Head of caudate nucleus (tissue), 42 donors: ENCODE measurements around the gene HEPH.
"Not testable (repeated sequence)": the region's sequence is repeated elsewhere in the genome, so short reads cannot be mapped to it uniquely, and the experiment has no call there.

Experiments used
- DNase-seq, 42 donors: peaks; one replicate each; pipeline versions ENCODE4 v3.0.0 to v3.0.0-alpha.2; 2020 to 2021; ENCODE audit warnings: mixed read lengths in 7 of 42
- intact Hi-C: fragments of 100-400 bp; cut with DNase I; formaldehyde crosslinking; loops from one replicate; pipeline ENCODE4 v1.15.0; 2022

Gene HEPH, protein sequence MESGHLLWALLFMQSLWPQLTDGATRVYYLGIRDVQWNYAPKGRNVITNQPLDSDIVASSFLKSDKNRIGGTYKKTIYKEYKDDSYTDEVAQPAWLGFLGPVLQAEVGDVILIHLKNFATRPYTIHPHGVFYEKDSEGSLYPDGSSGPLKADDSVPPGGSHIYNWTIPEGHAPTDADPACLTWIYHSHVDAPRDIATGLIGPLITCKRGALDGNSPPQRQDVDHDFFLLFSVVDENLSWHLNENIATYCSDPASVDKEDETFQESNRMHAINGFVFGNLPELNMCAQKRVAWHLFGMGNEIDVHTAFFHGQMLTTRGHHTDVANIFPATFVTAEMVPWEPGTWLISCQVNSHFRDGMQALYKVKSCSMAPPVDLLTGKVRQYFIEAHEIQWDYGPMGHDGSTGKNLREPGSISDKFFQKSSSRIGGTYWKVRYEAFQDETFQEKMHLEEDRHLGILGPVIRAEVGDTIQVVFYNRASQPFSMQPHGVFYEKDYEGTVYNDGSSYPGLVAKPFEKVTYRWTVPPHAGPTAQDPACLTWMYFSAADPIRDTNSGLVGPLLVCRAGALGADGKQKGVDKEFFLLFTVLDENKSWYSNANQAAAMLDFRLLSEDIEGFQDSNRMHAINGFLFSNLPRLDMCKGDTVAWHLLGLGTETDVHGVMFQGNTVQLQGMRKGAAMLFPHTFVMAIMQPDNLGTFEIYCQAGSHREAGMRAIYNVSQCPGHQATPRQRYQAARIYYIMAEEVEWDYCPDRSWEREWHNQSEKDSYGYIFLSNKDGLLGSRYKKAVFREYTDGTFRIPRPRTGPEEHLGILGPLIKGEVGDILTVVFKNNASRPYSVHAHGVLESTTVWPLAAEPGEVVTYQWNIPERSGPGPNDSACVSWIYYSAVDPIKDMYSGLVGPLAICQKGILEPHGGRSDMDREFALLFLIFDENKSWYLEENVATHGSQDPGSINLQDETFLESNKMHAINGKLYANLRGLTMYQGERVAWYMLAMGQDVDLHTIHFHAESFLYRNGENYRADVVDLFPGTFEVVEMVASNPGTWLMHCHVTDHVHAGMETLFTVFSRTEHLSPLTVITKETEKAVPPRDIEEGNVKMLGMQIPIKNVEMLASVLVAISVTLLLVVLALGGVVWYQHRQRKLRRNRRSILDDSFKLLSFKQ

DNA sequence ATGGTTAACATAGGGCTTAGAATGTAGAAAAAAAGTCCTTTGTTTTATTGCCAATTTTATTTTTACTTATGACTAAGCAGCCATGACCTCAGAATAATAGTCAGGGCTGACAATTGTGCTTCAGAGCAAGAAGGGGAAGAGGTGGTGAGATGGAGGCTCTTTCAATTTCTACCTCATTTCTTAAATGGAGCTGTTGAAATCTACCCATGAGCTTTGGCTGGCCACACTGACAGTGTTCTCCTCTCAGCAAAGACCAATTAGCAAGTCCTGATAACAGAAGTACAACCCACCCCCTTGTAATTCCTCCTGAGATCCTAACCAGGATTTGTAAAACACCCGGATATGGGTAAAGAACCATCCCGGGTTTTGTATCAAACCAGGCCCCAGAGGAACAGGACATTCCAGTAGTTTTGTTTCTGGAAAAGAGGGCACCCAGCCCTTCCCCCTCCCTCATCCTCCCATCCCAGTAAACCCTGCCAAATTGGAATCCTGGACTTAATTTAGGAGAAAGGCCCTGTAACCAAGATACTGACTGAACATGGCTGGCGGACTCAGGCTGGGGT is at the start of gene HEPH:
TSS of gene HEPH (plus strand) at position 399 of the 563 bp plus-strand sequence. CDS start 6,324 bp downstream, outside the sequence.
- peak in 20 of 42 donors; percentile 1 to 59 (median 8) for DNase-seq
- intact Hi-C loops, result no loop called here

DNA sequence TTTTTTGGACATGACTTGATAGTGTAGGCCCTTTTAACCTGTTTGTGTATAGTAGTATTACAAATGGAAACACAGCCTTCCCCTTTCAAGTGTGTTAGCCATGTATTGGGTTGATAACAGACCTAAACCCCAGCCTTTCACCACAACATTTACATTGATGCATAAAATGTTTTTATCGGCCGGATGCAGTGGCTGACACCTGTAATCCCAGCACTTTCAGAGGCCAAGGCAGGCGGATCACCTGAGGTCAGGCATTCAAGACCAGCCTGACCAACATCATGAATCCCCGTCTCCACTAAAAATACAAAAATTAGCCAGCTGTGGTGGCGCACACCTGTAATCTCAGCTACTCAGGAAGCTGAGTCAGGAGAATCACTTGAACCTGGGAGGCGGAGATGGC is 45.3 kb upstream of the HEPH start:
- intact Hi-C loops, DNase-seq: not testable (repeated sequence)

DNA sequence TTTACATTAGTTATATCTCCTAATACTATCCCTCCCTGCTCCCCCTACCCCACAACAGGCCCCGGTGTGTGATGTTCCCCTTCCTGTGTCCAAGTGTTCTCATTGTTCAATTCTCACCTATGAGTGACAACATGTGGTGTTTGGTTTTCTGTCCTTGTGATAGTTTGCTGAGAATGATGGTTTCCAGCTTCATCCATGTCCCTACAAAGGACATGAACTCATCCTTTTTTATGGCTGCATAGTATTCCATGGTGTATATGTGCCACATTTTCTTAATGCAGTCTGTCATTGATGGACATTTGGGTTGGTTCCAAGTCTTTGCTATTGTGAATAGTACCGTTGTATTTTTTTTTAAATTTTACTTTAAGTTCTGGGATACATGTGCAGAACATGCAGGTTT is 42.7 kb upstream of the HEPH start:
- intact Hi-C loops, DNase-seq: not testable (repeated sequence)

DNA sequence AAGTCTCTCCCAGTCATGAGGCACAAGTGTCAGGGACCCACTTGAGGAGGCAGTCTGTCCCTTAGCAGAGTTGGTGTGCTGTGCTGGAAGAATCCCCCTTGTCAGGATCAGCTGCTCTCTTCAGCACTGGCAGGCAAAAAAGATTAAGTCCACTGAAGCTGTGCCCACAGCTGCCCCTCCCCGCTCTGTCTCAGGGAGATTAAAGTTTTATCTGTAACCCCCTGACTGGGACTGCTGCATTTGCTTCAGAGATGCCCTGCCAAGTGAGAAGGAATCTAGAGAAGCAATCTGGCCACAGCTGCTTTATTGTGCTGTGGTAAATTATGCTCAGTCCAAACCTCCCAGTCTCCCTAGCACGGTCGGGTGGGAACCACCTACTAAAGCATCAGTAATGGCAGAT is 37.4 kb upstream of the HEPH start:
- no peak for DNase-seq
- intact Hi-C loops, result no loop called here

DNA sequence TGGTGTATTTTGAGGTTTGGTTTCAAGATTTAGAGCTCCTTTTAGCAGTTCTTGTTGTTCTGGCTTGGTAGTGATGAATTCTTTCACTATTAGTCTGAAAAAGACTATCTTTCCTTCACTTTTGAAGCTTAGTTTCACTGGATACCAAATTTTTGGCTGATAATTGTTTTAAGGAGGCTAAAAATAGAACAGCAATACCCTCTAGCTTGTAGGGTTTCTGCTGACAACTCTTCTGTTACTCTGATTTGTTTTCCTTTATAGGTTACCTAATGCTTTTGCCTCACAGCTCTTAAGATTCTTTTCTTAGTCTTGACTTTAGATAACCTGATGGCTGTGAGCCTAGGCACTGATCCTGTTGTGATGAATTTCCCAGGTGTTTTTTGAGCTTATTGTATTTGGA is 33.6 kb upstream of the HEPH start:
- intact Hi-C loops, result no loop called here
- DNase-seq, result no peak

DNA sequence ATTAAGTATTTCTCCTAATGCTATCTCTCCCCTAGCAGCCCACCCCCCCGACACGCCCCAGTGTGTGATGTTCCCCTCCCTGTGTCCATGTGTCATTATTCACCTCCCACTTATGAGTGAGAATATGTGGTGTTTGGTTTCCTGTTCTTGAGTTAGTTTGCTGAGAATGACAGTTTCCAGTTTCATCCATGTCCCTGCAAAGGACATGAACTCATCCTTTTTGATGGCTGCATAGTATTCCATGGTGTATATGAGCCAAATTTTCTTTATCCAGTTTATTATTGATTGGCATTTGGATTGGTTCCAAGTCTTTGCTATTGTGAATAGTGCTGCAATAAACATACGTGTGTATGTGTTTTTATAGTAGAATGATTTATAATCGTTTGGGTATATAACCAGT is 28.8 kb upstream of the HEPH start:
- intact Hi-C loops, DNase-seq: not testable (repeated sequence)

DNA sequence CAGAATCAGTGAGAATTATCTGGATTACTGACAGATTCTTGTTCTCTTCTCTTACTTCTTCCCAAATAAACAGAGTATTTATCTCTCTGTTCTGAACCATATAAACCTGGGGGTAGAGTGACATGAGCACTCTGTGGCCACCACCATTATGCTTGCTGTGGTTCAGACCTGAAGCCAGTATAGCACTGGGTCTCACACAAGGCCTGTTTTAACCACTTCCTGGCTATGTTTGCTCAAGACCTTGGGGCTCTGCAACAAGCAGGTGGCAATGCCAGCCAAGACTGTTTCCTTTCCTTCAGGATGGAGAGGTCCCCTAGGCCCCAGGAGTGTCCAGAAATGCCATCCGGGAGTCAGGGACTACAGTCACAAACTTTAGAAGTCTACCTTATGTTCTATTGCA is 21.7 kb upstream of the HEPH start:
- DNase-seq, result no peak
- intact Hi-C loops, result no loop called here

DNA sequence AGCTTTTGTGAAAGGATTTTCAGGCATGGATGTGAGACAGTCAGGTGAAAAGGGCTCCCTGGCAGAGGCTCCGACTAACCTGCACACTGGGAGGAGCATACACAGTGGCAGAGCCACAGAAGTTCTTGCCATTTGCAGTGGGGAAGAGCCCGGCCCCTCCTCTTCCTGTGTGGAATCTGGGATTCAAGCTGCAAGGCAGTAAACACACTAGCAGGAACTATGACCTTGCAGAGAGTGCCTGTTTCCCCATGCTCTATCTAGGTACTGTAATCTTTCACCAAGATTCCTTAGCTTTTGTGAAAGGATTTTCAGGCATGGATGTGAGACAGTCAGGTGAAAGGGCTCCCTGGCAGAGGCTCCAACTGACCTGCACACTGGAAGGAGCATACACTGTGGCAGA is 19.8 kb upstream of the HEPH start:
- intact Hi-C loops, result no loop called here
- no peak for DNase-seq

DNA sequence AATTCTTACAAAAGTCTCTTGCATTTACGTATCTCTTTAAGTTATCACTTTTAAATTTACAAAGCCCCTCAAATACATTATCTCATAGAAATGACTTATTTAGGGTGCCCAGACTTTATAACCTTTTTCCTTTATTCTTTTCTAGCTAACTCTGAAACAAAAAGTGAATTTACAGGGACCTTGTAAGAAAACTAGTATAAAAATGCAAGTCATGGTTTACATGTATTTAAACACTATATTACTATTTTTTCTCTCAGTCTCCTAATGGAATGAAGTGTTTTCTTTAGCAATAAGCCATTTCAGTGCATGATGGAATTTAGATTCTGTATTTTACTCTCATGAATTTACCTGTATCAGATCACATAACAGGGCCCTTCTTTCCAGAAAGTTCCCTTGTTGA is 14.5 kb upstream of the HEPH start:
- no peak for DNase-seq
- intact Hi-C loops, result no loop called here

DNA sequence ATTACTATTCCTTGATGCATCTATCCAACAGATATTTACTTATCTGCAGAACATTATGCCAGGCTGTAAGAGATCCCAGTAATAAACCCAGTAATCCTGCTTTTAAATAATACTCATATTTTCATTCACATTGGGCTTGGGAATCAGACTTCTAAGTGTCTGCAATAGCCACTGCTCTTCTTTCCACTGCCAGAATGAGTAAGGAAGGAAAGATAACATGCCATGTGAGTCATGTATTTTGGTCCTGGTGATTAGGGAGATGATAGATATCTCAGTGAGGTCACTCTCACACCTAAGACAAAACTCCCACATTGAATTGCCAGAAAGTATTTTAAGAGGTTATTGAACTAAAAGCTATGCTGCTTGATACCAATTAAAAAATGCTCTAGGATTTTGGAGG is 13.9 kb upstream of the HEPH start:
- intact Hi-C loops, result no loop called here
- DNase-seq, result no peak

DNA sequence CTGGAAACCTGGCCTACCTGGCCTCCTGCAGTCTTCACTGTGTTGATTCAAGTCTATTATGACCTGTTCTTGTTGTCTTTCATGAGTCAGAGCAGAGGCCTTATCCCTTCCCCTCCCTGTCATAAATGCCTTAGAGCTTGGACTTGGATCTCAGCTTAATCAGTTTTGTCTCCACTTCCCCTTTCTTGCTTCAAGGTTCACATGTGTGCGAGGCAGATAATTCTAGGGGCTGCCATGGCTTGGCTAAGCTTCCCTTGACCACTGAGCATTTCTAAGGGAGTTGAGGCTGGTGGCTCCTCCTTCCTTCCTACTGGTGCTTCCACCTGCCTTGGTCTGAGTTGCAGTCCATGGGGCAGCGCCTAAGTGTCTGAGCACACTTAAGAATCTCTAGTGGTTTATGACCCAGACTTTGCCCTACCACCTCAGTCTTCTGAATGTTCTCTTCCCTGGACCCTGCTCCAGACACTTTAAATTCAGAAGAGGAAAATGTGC is 1.7 kb upstream of the HEPH start:
- DNase-seq, result no peak
- intact Hi-C loops, result no loop called here

DNA sequence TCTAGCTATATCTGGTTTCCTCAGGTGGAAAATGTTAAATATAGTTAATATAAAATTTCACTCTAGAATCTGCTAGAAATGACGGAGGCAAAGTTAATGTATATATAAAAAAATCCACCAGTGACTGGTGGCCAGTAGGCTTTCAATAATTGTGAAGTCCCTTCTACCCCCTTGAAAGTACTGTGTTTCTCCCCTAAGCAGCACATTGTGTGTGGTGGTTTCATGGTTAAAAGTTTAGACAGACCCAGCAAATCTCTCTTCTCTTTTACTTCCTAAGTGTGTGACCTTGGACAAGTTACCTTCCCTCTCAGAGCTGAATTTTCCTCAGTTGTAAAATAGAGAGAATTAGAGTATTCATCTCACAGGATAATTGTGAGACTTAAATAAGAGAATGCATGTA is 600 bp upstream of the HEPH start:
- no peak for DNase-seq
- intact Hi-C loops, result no loop called here

DNA sequence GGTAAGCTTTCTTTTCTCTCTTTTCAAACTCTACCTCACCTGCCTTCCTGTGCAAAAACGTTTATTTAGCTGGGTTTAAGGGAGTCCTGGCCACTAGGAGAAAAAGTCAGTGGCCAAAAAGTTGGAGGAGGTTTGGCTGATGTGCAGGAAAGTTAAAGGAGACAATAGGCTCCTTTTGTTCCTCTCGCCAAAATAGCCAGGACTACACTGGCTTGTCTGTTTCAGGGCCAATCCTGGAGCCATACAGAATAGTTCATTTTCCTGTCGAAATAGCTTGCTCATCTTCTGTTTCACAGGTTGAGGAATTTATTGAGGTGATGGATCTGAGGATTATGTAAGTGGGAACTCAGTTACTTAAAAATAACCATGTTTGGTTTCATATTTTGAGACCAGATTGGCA is 423 bp downstream of the HEPH start:
- intact Hi-C loops, result no loop called here
- peak in 5 of 42 donors; percentile 1 to 41 (median 7) for DNase-seq

DNA sequence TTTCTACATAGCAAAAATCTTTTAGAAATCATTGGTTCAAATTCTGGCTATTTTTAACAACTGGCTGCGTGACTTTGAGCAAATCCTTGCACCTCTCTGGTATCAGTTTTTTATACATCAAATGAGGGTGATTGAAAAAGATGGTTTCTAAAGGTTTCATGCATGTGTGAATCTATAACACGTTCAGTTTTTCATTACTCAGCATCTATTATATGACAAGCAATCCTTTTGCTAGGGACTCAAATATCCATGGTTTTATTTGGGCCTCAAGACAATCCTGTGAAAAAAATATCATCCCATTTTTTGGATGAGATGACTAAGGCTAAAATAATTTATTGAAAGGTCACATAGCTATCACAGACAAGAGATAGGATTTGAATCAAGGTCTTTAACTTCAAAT is 884 bp downstream of the HEPH start:
- no peak for DNase-seq
- intact Hi-C loops, result no loop called here

DNA sequence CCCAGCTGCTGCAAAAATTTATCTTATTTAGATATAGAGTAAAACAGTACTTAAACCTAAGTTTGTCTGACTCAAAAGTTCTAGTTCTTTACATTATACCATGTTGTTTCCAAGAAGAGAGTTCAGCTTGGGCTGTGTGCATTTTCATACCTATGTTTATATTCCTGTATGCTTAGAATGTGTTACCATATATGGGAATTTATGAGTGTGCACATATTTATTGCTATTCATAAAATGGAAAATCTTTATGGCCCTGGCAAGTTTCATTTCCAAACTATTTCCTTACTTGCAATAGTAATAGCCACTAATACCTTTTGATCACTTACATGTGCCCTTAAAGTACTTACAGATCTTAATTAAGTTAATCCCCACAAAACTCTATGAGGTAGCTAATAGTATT is 2.6 kb downstream of the HEPH start:
- intact Hi-C loops, result no loop called here
- no peak for DNase-seq

DNA sequence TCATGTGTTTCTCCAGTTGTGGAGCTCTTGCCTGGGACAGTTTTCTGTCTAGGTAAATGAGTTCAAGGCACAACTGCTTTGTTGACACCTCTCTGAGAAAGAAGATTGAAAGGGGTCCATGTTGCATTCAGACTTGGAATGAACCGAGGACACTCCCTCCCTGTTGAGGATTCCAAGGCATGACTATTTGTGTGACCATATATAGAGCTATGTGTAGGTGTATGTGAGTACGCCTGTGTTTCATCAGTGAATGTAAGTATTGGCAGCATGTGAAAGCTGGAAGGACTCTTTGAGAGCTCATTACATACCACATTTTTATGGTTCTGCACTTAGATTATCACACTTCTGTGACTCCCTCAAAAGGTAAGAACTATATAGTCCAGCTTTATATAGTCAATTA is 3.4 kb downstream of the HEPH start:
- intact Hi-C loops, result no loop called here
- DNase-seq, result no peak

DNA sequence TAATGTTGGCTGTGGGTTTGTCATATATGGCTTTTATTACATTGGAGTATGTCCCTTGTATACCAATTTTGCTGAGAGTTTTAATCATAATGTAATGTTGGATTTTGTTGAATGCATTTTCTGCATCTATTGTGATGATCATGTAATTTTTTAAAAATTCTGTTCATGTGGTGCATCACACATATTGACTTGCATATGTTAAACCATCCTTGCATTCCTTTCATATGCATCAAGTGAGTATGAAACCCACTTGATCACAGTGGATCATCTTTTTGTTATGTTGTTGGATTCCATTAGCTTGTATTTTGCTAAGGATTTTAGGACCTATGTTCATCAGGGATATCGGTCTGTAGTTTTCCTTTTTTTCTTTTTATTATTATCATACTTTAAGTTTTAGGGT is 12.1 kb downstream of the HEPH start:
- DNase-seq, result no peak
- intact Hi-C loops, result no loop called here

DNA sequence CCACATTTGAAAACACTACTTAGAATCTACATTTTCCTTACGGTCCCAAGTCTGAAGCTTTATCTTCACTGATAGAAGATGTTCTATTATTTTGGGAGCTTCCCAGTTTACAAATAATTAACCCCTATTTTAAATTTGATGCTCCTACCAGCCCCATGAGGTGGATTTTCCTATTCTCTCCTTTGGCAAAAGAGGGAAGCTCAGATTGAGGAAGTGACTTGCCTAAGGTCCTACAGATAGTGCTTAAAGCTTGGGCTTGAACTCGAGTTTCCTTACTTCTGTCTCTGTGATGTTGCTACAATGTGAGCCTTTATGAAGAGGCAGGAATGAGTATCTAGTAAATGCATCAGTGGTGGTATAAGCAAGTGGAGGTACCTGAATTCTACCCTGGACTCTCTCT is 27.5 kb downstream of the HEPH start:
- no peak for DNase-seq
- intact Hi-C loops, result no loop called here

DNA sequence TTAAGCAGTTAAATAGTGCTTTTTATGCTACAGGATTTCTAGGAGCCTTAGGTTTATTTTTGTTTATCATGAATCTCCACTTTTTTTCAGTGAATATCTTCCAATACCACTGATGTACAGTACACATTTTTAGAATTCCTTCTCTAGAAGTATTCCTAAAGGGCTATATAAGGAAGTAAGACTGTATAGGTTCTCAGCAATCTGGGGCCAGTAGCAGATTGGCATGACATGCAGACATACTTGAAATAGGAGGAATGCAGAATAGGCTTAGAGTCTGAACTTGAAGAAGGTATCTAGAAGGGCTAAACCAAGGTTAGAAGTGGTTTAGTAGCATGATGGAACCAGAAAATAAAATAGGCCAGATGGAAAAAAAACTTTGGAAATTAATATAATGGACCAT is 29.8 kb downstream of the HEPH start:
- DNase-seq, result no peak
- intact Hi-C loops, result no loop called here
